ENCODE results near the gene SNTA1. TPM values are rescaled to one million over a fixed set of nuclear protein-coding genes. Genes with fewer than 3 reads are reported as not detected.
A peak's percentile ranks its signal among the peaks of the same experiment; 100 is the strongest.

Gene SNTA1
- total and polyA plus RNA-seq, 9 of the 15 experiments (the other 6 are each of a cell fraction or from before 2014, with no cell fraction given), result 1.2 to 40.8 (median 20.3) TPM

GRCh38 chr20:33443512-33444239 lies at the start of gene SNTA1 (continued):
- TF ChIP-seq, protein P1, sequence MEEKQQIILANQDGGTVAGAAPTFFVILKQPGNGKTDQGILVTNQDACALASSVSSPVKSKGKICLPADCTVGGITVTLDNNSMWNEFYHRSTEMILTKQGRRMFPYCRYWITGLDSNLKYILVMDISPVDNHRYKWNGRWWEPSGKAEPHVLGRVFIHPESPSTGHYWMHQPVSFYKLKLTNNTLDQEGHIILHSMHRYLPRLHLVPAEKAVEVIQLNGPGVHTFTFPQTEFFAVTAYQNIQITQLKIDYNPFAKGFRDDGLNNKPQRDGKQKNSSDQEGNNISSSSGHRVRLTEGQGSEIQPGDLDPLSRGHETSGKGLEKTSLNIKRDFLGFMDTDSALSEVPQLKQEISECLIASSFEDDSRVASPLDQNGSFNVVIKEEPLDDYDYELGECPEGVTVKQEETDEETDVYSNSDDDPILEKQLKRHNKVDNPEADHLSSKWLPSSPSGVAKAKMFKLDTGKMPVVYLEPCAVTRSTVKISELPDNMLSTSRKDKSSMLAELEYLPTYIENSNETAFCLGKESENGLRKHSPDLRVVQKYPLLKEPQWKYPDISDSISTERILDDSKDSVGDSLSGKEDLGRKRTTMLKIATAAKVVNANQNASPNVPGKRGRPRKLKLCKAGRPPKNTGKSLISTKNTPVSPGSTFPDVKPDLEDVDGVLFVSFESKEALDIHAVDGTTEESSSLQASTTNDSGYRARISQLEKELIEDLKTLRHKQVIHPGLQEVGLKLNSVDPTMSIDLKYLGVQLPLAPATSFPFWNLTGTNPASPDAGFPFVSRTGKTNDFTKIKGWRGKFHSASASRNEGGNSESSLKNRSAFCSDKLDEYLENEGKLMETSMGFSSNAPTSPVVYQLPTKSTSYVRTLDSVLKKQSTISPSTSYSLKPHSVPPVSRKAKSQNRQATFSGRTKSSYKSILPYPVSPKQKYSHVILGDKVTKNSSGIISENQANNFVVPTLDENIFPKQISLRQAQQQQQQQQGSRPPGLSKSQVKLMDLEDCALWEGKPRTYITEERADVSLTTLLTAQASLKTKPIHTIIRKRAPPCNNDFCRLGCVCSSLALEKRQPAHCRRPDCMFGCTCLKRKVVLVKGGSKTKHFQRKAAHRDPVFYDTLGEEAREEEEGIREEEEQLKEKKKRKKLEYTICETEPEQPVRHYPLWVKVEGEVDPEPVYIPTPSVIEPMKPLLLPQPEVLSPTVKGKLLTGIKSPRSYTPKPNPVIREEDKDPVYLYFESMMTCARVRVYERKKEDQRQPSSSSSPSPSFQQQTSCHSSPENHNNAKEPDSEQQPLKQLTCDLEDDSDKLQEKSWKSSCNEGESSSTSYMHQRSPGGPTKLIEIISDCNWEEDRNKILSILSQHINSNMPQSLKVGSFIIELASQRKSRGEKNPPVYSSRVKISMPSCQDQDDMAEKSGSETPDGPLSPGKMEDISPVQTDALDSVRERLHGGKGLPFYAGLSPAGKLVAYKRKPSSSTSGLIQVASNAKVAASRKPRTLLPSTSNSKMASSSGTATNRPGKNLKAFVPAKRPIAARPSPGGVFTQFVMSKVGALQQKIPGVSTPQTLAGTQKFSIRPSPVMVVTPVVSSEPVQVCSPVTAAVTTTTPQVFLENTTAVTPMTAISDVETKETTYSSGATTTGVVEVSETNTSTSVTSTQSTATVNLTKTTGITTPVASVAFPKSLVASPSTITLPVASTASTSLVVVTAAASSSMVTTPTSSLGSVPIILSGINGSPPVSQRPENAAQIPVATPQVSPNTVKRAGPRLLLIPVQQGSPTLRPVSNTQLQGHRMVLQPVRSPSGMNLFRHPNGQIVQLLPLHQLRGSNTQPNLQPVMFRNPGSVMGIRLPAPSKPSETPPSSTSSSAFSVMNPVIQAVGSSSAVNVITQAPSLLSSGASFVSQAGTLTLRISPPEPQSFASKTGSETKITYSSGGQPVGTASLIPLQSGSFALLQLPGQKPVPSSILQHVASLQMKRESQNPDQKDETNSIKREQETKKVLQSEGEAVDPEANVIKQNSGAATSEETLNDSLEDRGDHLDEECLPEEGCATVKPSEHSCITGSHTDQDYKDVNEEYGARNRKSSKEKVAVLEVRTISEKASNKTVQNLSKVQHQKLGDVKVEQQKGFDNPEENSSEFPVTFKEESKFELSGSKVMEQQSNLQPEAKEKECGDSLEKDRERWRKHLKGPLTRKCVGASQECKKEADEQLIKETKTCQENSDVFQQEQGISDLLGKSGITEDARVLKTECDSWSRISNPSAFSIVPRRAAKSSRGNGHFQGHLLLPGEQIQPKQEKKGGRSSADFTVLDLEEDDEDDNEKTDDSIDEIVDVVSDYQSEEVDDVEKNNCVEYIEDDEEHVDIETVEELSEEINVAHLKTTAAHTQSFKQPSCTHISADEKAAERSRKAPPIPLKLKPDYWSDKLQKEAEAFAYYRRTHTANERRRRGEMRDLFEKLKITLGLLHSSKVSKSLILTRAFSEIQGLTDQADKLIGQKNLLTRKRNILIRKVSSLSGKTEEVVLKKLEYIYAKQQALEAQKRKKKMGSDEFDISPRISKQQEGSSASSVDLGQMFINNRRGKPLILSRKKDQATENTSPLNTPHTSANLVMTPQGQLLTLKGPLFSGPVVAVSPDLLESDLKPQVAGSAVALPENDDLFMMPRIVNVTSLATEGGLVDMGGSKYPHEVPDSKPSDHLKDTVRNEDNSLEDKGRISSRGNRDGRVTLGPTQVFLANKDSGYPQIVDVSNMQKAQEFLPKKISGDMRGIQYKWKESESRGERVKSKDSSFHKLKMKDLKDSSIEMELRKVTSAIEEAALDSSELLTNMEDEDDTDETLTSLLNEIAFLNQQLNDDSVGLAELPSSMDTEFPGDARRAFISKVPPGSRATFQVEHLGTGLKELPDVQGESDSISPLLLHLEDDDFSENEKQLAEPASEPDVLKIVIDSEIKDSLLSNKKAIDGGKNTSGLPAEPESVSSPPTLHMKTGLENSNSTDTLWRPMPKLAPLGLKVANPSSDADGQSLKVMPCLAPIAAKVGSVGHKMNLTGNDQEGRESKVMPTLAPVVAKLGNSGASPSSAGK (IDR thresholded peaks at IDR 0.05), result peak; percentile 65
- TF ChIP-seq EGR1 (conservative IDR thresholded peaks at IDR 0.05), result 0 out of 2 replicates have a peak, but pooled peaks have one; percentile 9
- TF ChIP-seq DIDO1 (tag; IDR thresholded peaks at IDR 0.05; ENCODE audit: low read depth), result no peak
- no peak for TF ChIP-seq ESRRB (CRISPR knock-in tag; IDR thresholded peaks at IDR 0.05; ENCODE audit: borderline replicate concordance)
- no peak for TF ChIP-seq LARP7 (IDR thresholded peaks at IDR 0.05)
- TF ChIP-seq SP2 (IDR thresholded peaks at IDR 0.05; ENCODE audit: extremely low read depth, low read depth, low read length, poor library complexity, severe bottlenecking), result no peak
- no peak for TF ChIP-seq ARID3A (IDR thresholded peaks at IDR 0.05; ENCODE audit: borderline replicate concordance, low read depth, low read length)
- TF ChIP-seq, protein P2, sequence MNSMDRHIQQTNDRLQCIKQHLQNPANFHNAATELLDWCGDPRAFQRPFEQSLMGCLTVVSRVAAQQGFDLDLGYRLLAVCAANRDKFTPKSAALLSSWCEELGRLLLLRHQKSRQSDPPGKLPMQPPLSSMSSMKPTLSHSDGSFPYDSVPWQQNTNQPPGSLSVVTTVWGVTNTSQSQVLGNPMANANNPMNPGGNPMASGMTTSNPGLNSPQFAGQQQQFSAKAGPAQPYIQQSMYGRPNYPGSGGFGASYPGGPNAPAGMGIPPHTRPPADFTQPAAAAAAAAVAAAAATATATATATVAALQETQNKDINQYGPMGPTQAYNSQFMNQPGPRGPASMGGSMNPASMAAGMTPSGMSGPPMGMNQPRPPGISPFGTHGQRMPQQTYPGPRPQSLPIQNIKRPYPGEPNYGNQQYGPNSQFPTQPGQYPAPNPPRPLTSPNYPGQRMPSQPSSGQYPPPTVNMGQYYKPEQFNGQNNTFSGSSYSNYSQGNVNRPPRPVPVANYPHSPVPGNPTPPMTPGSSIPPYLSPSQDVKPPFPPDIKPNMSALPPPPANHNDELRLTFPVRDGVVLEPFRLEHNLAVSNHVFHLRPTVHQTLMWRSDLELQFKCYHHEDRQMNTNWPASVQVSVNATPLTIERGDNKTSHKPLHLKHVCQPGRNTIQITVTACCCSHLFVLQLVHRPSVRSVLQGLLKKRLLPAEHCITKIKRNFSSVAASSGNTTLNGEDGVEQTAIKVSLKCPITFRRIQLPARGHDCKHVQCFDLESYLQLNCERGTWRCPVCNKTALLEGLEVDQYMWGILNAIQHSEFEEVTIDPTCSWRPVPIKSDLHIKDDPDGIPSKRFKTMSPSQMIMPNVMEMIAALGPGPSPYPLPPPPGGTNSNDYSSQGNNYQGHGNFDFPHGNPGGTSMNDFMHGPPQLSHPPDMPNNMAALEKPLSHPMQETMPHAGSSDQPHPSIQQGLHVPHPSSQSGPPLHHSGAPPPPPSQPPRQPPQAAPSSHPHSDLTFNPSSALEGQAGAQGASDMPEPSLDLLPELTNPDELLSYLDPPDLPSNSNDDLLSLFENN (IDR thresholded peaks at IDR 0.05; ENCODE audit: low read depth in 2 of 2, low read length in 2 of 2), result no peak
